ENCODE measurements around the gene ADRB1. TPM values are rescaled to one million over a fixed set of nuclear protein-coding genes. Genes with fewer than 3 reads are reported as not detected.

Gene ADRB1
- total and polyA plus RNA-seq, 2 of the 4 experiments (the other 2 are of a cell fraction) = not detected

DNA sequence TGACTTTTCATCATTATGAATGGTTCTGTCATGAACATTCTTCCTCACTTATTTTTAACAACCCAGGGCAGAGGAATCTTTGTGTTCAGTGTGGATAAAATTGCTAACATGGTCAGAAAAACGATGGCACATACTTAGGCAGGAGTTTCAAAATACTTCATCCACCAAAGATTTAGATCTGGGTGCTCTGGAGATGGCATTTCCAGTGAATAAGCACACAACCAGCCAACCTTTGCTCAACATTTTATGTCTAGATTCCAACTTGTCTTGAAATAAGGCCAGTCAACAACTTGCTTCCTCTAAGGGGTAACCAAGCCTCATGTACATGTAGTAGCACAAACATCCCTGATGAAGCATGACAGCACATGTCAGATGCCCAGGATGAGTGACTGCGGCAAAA, 33.4 kb upstream of the ADRB1 start:
- ChIA-PET POLR2A (ENCODE audit: unreplicated experiment) (no interaction called here), CTCF (no interaction called here)
- no peak overlapping the region for H4K8ac ChIP-seq (ENCODE audit: low read depth in 2 of 2, low read length in 2 of 2)
- DNase-seq (no peak), ATAC-seq (ENCODE audit: low read depth) (no peak)
- H4K91ac ChIP-seq (ENCODE audit: insufficient read depth, low read depth, low read length) = no peak overlapping the region
- no peak overlapping the region for H2AFZ ChIP-seq (replicated peaks; ENCODE audit: low read length, poor library complexity)
- no CpG with 5 or more reads among the region's 2 CpGs for WGBS, 2 experiments (ENCODE audit: extremely low coverage in 2 of 2, insufficient read length in 1 of 2)
- no peak overlapping the region for H3K56ac ChIP-seq (ENCODE audit: extremely low read depth, insufficient read depth, low read length)
- H3K23ac ChIP-seq (ENCODE audit: low read depth, low read length) = no peak overlapping the region
- no peak overlapping the region for H4K5ac ChIP-seq (ENCODE audit: low read depth, low read length)
- no peak overlapping the region for H2BK20ac ChIP-seq (ENCODE audit: low read depth, low read length)
- H3K4me2 ChIP-seq (ENCODE audit: low read depth, low read length) = no peak overlapping the region
- no peak overlapping the region for H3K4ac ChIP-seq (ENCODE audit: low read depth, low read length)
- no peaks in the 10 kb centered on the region for H3K79me1 ChIP-seq (ENCODE audit: low read depth in 1 of 2, low read length in 2 of 2)
- no peak overlapping the region for H3K27ac ChIP-seq (ENCODE audit: insufficient read depth, low read length)
- no peak overlapping the region for H3K4me3 ChIP-seq (ENCODE audit: insufficient read depth, low read depth, low read length)
- H3K9me3 ChIP-seq (ENCODE audit: control insufficient read depth, insufficient read depth, low read length) = no peaks in the 10 kb centered on the region
- no TSS peak for BruUV-seq (replicated peaks)
- H3K18ac ChIP-seq (ENCODE audit: low read depth, low read length) = no peak overlapping the region
- intact Hi-C loops (cut with micrococcal nuclease) (no loop called here), in situ Hi-C loops (cut with MboI; ENCODE audit: low sequenced_read_pairs) (no loop called here), dilution Hi-C loops (cut with HindIII; ENCODE audit: low sequenced_read_pairs, unreplicated experiment) (no loop called here)
- no peaks in the 10 kb centered on the region for H3K9me1 ChIP-seq (ENCODE audit: insufficient read depth, low read length)
- H2AK5ac ChIP-seq (ENCODE audit: low read depth, low read length) = no peak overlapping the region
- no peak overlapping the region for H2BK15ac ChIP-seq (ENCODE audit: low read depth, low read length)
- no peaks in the 10 kb centered on the region for H3K36me3 ChIP-seq (ENCODE audit: control insufficient read depth, insufficient read depth, low read length)
- no peak overlapping the region for H2BK120ac ChIP-seq (ENCODE audit: low read depth, low read length)
- H4K20me1 ChIP-seq (ENCODE audit: insufficient read depth, low read length) = no peaks in the 10 kb centered on the region
- H2BK5ac ChIP-seq (ENCODE audit: low read depth, low read length, poor library complexity, severe bottlenecking) = no peak overlapping the region
- H3K4me1 ChIP-seq (ENCODE audit: control insufficient read depth, insufficient read depth, low read length) = no peaks in the 10 kb centered on the region
- no peak overlapping the region for H2AK9ac ChIP-seq (replicated peaks; ENCODE audit: low read depth, low read length, poor library complexity)
- no peaks in the 10 kb centered on the region for H3K27me3 ChIP-seq (ENCODE audit: control insufficient read depth, insufficient read depth, low read length)
- H3K9ac ChIP-seq (ENCODE audit: low read depth, low read length) = no peak overlapping the region
- H3K14ac ChIP-seq (replicated peaks; ENCODE audit: low read depth, low read length) = no peak overlapping the region
- TF ChIP-seq, protein P1, sequence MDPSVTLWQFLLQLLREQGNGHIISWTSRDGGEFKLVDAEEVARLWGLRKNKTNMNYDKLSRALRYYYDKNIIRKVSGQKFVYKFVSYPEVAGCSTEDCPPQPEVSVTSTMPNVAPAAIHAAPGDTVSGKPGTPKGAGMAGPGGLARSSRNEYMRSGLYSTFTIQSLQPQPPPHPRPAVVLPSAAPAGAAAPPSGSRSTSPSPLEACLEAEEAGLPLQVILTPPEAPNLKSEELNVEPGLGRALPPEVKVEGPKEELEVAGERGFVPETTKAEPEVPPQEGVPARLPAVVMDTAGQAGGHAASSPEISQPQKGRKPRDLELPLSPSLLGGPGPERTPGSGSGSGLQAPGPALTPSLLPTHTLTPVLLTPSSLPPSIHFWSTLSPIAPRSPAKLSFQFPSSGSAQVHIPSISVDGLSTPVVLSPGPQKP (IDR thresholded peaks at IDR 0.05; ENCODE audit: borderline replicate concordance, low read depth, low read length) = no peak
- TF ChIP-seq USF2 (IDR thresholded peaks at IDR 0.05; ENCODE audit: low read depth, low read length) (no peak), RFX5 (IDR thresholded peaks at IDR 0.05; ENCODE audit: low read depth, low read length) (no peak), MAFK (IDR thresholded peaks at IDR 0.05; ENCODE audit: low read depth, low read length) (no peak), FOS (IDR thresholded peaks at IDR 0.05; ENCODE audit: low read depth, low read length) (no peak)
